A549 (cell line): ENCODE data around the gene RDH5. TPM values are rescaled to one million over a fixed set of nuclear protein-coding genes. Genes with fewer than 3 reads are reported as not detected.

Source experiments
- ATAC-seq, 2 experiments: fragments of 200-7000 bp in 1 of 2; fragments of >200 bp in 1 of 2; cut with Nextera tagmentation in 1 of 2; cut with Tn5 transposase in 1 of 2; 3 replicates each; pipeline versions ENCODE4 v1.8.0 to v1.9.1; 2018 to 2020; ENCODE audit warnings: mild to moderate bottlenecking in 1 of 2, moderate library complexity in 1 of 2
- CTCF ChIA-PET: fragments of 300-600 bp; sonication (Branson Sonifier 250); formaldehyde crosslinking; extraction: SDS; loops from one replicate; lab custom pipeline; 2021; ENCODE audit warnings: antibody characterized with exemption, inconsistent platforms; lab: Yijun Ruan, JAX
- POLR2A ChIA-PET: fragments of 350-600 bp; formaldehyde crosslinking; extraction: SDS; loops from one replicate; lab custom pipeline; 2021; ENCODE audit warnings: antibody characterized with exemption, inconsistent platforms; lab: Yijun Ruan, JAX
- DNase-seq, 2 experiments: peaks; one replicate each; pipeline versions ENCODE4 v3.0.0 to v3.0.0-alpha.2; 2011 to 2016; ENCODE audit warnings: low read depth in 1 of 2, low spot score in 1 of 2
- FAIRE-seq: peaks from 2 replicates; lab custom pipeline; 2011; peaks lifted over from hg19 to GRCh38; lab: Jason Lieb, UNC
- H3K27ac ChIP-seq, 2 experiments: fragments of >200 bp; sonication (Bioruptor Twin); formaldehyde crosslinking; 3 replicates each; pipeline ENCODE4 v1.5.1; 2016 to 2017
- H3K4me1 ChIP-seq: fragments of >200 bp; sonication (Bioruptor Twin); formaldehyde crosslinking; 3 replicates; pipeline ENCODE4 v1.6.1; 2016
- H3K4me2 ChIP-seq: fragments of >200 bp; sonication (Bioruptor Twin); formaldehyde crosslinking; 3 replicates; pipeline ENCODE4 v1.6.1; 2016
- H3K4me3 ChIP-seq: fragments of >200 bp; sonication (Bioruptor Twin); formaldehyde crosslinking; 3 replicates; pipeline ENCODE4 v1.5.1; 2016
- H3K9me3 ChIP-seq: fragments of >200 bp; sonication (Bioruptor Twin); formaldehyde crosslinking; 3 replicates; pipeline ENCODE4 v1.6.1; 2016
- CBX8 ChIP-seq: fragments of 200-600 bp; sonication (generic); IDR thresholded peaks from 2 replicates; pipeline ENCODE4 v1.6.1; 2016
- CHD4 ChIP-seq: fragments of 200-600 bp; sonication (generic); IDR thresholded peaks from 2 replicates; pipeline ENCODE4 v1.6.1; 2016; ENCODE audit warnings: antibody characterized with exemption, mild to moderate bottlenecking, borderline replicate concordance
- ESRRA ChIP-seq: fragments of 150-350 bp; IDR thresholded peaks from 2 replicates; pipeline ENCODE4 v1.6.1; 2014; ENCODE audit warnings: mild to moderate bottlenecking, low read length, borderline replicate concordance
- FOXS1 ChIP-seq: fragments of 250-450 bp; sonication (Bioruptor Pico); IDR thresholded peaks from 2 replicates; pipeline ENCODE4 v1.5.0; 2020; ENCODE audit warnings: mild to moderate bottlenecking, moderate library complexity
- HDAC2 ChIP-seq: fragments of 200-600 bp; sonication (generic); IDR thresholded peaks from 2 replicates; pipeline ENCODE4 v1.6.1; 2016
- HEYL ChIP-seq: fragments of 250-450 bp; sonication (Bioruptor Pico); IDR thresholded peaks from 2 replicates; pipeline ENCODE4 v1.8.0; 2021; ENCODE audit warnings: mild to moderate bottlenecking, moderate library complexity
- HOXB5 ChIP-seq: fragments of 250-450 bp; sonication (Bioruptor Pico); IDR thresholded peaks from 2 replicates; pipeline ENCODE4 v1.5.0; 2020; ENCODE audit warnings: mild to moderate bottlenecking, moderate library complexity
- JUN ChIP-seq, 2 experiments: fragments of >200 bp; sonication (Bioruptor Twin); formaldehyde crosslinking; IDR thresholded peaks; 2 replicates in 1 of 2; 3 replicates in 1 of 2; pipeline ENCODE4 v1.6.1; 2016 to 2017
- KDM1A ChIP-seq: fragments of 200-600 bp; sonication (generic); IDR thresholded peaks from 2 replicates; pipeline ENCODE4 v1.6.1; 2016; ENCODE audit warnings: low read depth, mild to moderate bottlenecking
- MAFK ChIP-seq: fragments of 450-650 bp; IDR thresholded peaks from 2 replicates; pipeline ENCODE4 v1.6.1; 2014; ENCODE audit not compliant: partially characterized antibody
- RARB ChIP-seq: fragments of 250-450 bp; sonication (Bioruptor Pico); IDR thresholded peaks from 2 replicates; pipeline ENCODE4 v1.8.0; 2021; ENCODE audit warnings: mild to moderate bottlenecking, moderate library complexity
- RFX5 ChIP-seq: fragments of 450-650 bp; IDR thresholded peaks from 2 replicates; pipeline ENCODE4 v1.7.1; 2014; ENCODE audit warnings: antibody characterized with exemption, mild to moderate bottlenecking, moderate library complexity
- SREBF2 ChIP-seq: fragments of 450-650 bp; IDR thresholded peaks from 2 replicates; pipeline ENCODE4 v1.6.1; 2014; ENCODE audit warnings: mild to moderate bottlenecking, moderate library complexity
- TP53 ChIP-seq: fragments of 250-450 bp; sonication (Bioruptor Pico); IDR thresholded peaks from 2 replicates; pipeline ENCODE4 v1.5.0; 2021; ENCODE audit warnings: mild to moderate bottlenecking, moderate library complexity
- ZFP36 ChIP-seq: fragments of 450-650 bp; IDR thresholded peaks from 2 replicates; pipeline ENCODE4 v1.6.1; 2014; ENCODE audit warnings: borderline replicate concordance; ENCODE audit not compliant: partially characterized antibody
- ZNF302 ChIP-seq: fragments of 250-450 bp; sonication (Bioruptor Pico); IDR thresholded peaks from 2 replicates; pipeline ENCODE4 v1.9.0; 2021; ENCODE audit warnings: inconsistent platforms, mild to moderate bottlenecking, moderate library complexity
- WGBS: methylation state at CpG from one replicate; pipeline ENCODE4 v1.1.6; 2017; ENCODE audit errors: missing lambda C conversion rate; 5-methylcytosine and 5-hydroxymethylcytosine counted together
- polyA plus RNA-seq, 4 experiments: library from polyadenylated mRNA; depleted of rRNA in 3 of 4; stranded (reverse); fragments of >200 nt; fragmentation: RNase III in 1 of 4; extraction: RNeasy Plus Mini Kit Qiagen cat#74134 plus additional on column Dnase treatment in 1 of 4; gene quantifications; 2 replicates in 3 of 4; 3 replicates in 1 of 4; pipeline ENCODE4 v1.2.3, GENCODE V29; 2011 to 2017
- TF ChIP-seq, protein P1 (sequence below): fragments of 200-600 bp; sonication (generic); IDR thresholded peaks from 2 replicates; pipeline ENCODE4 v1.6.1; 2016; ENCODE audit warnings: antibody characterized with exemption, mild to moderate bottlenecking, moderate library complexity
- TF ChIP-seq, protein P2 (sequence below): fragments of 150-350 bp; IDR thresholded peaks from 2 replicates; pipeline ENCODE4 v1.6.1; 2014; ENCODE audit warnings: low read depth, mild to moderate bottlenecking, low read length
- TF ChIP-seq, protein P3 (sequence below): IDR thresholded peaks from 2 replicates; pipeline ENCODE4 v1.6.1; 2012
- TF ChIP-seq, protein P4 (sequence below): fragments of 450-650 bp; IDR thresholded peaks from 2 replicates; pipeline ENCODE4 v1.6.1; 2014; ENCODE audit warnings: antibody characterized with exemption
- TF ChIP-seq, protein P5 (sequence below): fragments of 250-450 bp; sonication (Bioruptor Pico); IDR thresholded peaks from 2 replicates; pipeline ENCODE4 v1.5.0; 2020; ENCODE audit warnings: low read depth, mild to moderate bottlenecking, moderate library complexity

RDH5 gene
- polyA plus RNA-seq, 2 of the 4 experiments (the other 2 are of a cell fraction), result 4.1 to 9.1 TPM

DNA sequence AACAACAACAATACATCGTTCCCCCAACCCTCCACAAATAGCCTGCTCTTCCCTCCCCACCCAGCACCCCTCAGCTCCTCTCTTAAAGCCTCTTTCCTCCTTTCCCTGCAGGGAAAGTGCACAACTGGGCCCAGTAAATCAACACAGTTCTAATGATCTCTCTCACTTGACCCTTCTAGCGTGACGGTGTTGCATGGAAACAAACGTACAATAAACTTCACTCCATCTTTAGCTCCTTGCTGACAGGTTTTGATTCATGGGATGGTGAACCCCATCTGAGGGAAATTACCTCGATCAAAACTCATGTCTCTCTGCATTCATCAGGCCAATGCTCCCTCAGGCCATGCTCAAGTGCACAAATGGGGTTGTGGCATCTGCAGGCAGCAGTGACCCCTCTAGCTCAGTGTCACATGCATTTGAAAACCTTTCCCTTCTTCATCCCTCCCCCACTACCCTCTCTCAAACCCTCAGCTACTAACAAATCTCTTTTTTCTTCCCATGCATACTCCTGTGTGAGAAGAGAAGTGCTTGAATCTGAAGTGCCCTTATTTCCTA, 45.6 kb downstream of the RDH5 start (continued):
- TF ChIP-seq, protein P1, sequence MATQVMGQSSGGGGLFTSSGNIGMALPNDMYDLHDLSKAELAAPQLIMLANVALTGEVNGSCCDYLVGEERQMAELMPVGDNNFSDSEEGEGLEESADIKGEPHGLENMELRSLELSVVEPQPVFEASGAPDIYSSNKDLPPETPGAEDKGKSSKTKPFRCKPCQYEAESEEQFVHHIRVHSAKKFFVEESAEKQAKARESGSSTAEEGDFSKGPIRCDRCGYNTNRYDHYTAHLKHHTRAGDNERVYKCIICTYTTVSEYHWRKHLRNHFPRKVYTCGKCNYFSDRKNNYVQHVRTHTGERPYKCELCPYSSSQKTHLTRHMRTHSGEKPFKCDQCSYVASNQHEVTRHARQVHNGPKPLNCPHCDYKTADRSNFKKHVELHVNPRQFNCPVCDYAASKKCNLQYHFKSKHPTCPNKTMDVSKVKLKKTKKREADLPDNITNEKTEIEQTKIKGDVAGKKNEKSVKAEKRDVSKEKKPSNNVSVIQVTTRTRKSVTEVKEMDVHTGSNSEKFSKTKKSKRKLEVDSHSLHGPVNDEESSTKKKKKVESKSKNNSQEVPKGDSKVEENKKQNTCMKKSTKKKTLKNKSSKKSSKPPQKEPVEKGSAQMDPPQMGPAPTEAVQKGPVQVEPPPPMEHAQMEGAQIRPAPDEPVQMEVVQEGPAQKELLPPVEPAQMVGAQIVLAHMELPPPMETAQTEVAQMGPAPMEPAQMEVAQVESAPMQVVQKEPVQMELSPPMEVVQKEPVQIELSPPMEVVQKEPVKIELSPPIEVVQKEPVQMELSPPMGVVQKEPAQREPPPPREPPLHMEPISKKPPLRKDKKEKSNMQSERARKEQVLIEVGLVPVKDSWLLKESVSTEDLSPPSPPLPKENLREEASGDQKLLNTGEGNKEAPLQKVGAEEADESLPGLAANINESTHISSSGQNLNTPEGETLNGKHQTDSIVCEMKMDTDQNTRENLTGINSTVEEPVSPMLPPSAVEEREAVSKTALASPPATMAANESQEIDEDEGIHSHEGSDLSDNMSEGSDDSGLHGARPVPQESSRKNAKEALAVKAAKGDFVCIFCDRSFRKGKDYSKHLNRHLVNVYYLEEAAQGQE, result no peak
- no peak for TF ChIP-seq KDM1A

DNA sequence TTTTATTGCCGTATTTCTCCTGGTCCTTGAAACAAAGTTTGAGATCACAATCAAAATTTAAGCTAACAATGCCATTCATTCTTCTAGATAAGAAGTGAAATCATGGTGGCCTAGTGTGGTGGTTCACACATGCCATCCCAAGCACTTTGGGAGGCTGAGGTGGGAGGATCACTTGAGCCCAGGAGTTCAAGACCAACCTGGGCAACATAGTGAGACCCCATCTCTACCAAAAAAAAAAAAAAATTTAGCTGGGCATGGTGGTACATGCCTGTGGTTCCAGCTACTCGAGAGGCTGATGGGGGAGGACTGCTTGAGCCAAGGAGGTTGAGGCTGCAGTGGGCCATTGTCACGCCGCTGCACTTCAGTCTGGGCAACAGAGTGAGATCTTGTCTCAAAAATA, 47.0 kb downstream of the RDH5 start:
- ChIA-PET CTCF (interaction anchor here (1.1 to 3.9 kb wide), 4 partner anchors 10 to 29 kb away, joined by 3 to 19 read pairs (median 4); no protein-coding TSS in a partner anchor), POLR2A (no interaction called here)
- Histone ChIP-seq H3K4me2 (no peak overlapping the region), H3K27ac (no peak overlapping the region), H3K4me1 (no peaks in the 10 kb centered on the region), H3K4me3 (no peak overlapping the region), H3K9me3 (no peaks in the 10 kb centered on the region)
- 93% methylated on average over 4 of the region's 4 CpGs for WGBS
- DNase-seq, result no peak
- no peak for ATAC-seq
- no peak for TF ChIP-seq HDAC2
- no peak for TF ChIP-seq MAFK
- TF ChIP-seq JUN (IDR thresholded peaks at IDR 0.05), result no peak
- no peak for TF ChIP-seq HOXB5 (CRISPR knock-in tag)
- TF ChIP-seq ZNF302, result no peak
- TF ChIP-seq, protein P2, sequence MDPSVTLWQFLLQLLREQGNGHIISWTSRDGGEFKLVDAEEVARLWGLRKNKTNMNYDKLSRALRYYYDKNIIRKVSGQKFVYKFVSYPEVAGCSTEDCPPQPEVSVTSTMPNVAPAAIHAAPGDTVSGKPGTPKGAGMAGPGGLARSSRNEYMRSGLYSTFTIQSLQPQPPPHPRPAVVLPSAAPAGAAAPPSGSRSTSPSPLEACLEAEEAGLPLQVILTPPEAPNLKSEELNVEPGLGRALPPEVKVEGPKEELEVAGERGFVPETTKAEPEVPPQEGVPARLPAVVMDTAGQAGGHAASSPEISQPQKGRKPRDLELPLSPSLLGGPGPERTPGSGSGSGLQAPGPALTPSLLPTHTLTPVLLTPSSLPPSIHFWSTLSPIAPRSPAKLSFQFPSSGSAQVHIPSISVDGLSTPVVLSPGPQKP, result no peak
- TF ChIP-seq RFX5, result no peak
- TF ChIP-seq, protein P3, sequence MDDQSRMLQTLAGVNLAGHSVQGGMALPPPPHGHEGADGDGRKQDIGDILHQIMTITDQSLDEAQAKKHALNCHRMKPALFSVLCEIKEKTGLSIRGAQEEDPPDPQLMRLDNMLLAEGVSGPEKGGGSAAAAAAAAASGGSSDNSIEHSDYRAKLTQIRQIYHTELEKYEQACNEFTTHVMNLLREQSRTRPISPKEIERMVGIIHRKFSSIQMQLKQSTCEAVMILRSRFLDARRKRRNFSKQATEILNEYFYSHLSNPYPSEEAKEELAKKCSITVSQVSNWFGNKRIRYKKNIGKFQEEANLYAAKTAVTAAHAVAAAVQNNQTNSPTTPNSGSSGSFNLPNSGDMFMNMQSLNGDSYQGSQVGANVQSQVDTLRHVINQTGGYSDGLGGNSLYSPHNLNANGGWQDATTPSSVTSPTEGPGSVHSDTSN, result no peak
- TF ChIP-seq, protein P4, sequence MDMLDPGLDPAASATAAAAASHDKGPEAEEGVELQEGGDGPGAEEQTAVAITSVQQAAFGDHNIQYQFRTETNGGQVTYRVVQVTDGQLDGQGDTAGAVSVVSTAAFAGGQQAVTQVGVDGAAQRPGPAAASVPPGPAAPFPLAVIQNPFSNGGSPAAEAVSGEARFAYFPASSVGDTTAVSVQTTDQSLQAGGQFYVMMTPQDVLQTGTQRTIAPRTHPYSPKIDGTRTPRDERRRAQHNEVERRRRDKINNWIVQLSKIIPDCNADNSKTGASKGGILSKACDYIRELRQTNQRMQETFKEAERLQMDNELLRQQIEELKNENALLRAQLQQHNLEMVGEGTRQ, result no peak
- TF ChIP-seq FOXS1 (CRISPR knock-in tag), result no peak
- TF ChIP-seq, protein P5, sequence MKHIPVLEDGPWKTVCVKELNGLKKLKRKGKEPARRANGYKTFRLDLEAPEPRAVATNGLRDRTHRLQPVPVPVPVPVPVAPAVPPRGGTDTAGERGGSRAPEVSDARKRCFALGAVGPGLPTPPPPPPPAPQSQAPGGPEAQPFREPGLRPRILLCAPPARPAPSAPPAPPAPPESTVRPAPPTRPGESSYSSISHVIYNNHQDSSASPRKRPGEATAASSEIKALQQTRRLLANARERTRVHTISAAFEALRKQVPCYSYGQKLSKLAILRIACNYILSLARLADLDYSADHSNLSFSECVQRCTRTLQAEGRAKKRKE (CRISPR knock-in tag), result no peak
- no peak for TF ChIP-seq ZFP36
- no peak for TF ChIP-seq CHD4
- TF ChIP-seq ESRRA, result no peak
- no peak for TF ChIP-seq HEYL (CRISPR knock-in tag)
- no peak for TF ChIP-seq SREBF2
- TF ChIP-seq RARB (CRISPR knock-in tag), result no peak
- no peak for TF ChIP-seq CBX8
- no peak for TF ChIP-seq TP53 (CRISPR knock-in tag)
- no peak for FAIRE-seq
